ENCODE data around the gene SLC35B2. TPM values are rescaled to one million over a fixed set of nuclear protein-coding genes. Genes with fewer than 3 reads are reported as not detected.

The SLC35B2 gene
- total RNA-seq, 2 experiments from 2014 or later = 6.4 to 7.0 TPM

- no peak overlapping the region for H3K27ac Mint-ChIP-seq
- no peaks in the 10 kb centered on the region for H3K27me3 Mint-ChIP-seq
- H3K9me3 ChIP-seq (ENCODE audit: control insufficient read depth in 1 of 2, insufficient read depth in 1 of 2, low read length in 2 of 2) = no peaks in the 10 kb centered on the region
- DNase-seq (no peak), ATAC-seq (ENCODE audit: poor library complexity) (no peak)
- TF ChIP-seq CTCF (IDR thresholded peaks at IDR 0.05) = no peak
- ChIA-PET POLR2A (interaction anchor here (1.0 to 4.4 kb wide), 2 partner anchors 11 to 20 kb away, joined by 3 to 65 read pairs; partner anchors contain the start of gene HSP90AB1), CTCF (interaction anchor here (0.7 to 1.5 kb wide), 2 partner anchors 21 to 77 kb away, joined by 3 read pairs; partner anchors contain the start of genes AARS2 and SLC35B2)
- intact Hi-C loops (cut with DNase I, micrococcal nuclease) = loop anchor here (2.0 to 5.0 kb wide), 2 partner anchors 13 to 139 kb away; partner anchors contain the start of gene SLC29A1 (in 1 of the 2)
- no peaks in the 10 kb centered on the region for H3K9me3 Mint-ChIP-seq
- H3K27me3 ChIP-seq (ENCODE audit: control insufficient read depth in 1 of 2, insufficient read depth in 2 of 2, low read length in 2 of 2) = no peaks in the 10 kb centered on the region
- peaks cover 18% of the 10 kb centered on the region for H3K4me1 ChIP-seq (ENCODE audit: insufficient read depth, low read length)
- H3K36me3 ChIP-seq (ENCODE audit: insufficient read depth, low read length) = no peaks in the 10 kb centered on the region
- peaks cover 8% of the 10 kb centered on the region for H3K4me1 Mint-ChIP-seq (ENCODE audit: low read depth)
- peak overlapping the region; percentile 30 for H3K4me3 Mint-ChIP-seq
- H3K36me3 Mint-ChIP-seq (ENCODE audit: low read depth) = no peaks in the 10 kb centered on the region
- no peak overlapping the region for H3K27ac ChIP-seq (ENCODE audit: low read depth in 1 of 2, low read length in 2 of 2)
- H3K4me3 ChIP-seq (ENCODE audit: low read length) = no peak overlapping the region
Measured at GRCh38 chr6:44235891-44236516, 21.3 kb downstream of the SLC35B2 start.

- H3K4me3 Mint-ChIP-seq = no peak overlapping the region
- Histone ChIP-seq H3K9me3 (ENCODE audit: control insufficient read depth in 1 of 2, insufficient read depth in 1 of 2, low read length in 2 of 2) (no peaks in the 10 kb centered on the region), H3K27me3 (ENCODE audit: control insufficient read depth in 1 of 2, insufficient read depth in 2 of 2, low read length in 2 of 2) (no peaks in the 10 kb centered on the region), H3K36me3 (ENCODE audit: insufficient read depth, low read length) (no peaks in the 10 kb centered on the region), H3K4me3 (ENCODE audit: low read length) (no peak overlapping the region), H3K4me1 (ENCODE audit: insufficient read depth, low read length) (peaks cover 18% of the 10 kb centered on the region), H3K27ac (ENCODE audit: low read depth in 1 of 2, low read length in 2 of 2) (no peak overlapping the region)
- no peak for TF ChIP-seq CTCF (IDR thresholded peaks at IDR 0.05)
- intact Hi-C loops (cut with DNase I, micrococcal nuclease) = loop anchor here in 1 of 2 experiments (5.0 kb wide), 1 partner anchor 138 kb away; no protein-coding TSS in a partner anchor
- H3K4me1 Mint-ChIP-seq (ENCODE audit: low read depth) = peaks cover 8% of the 10 kb centered on the region
- no peak overlapping the region for H3K27ac Mint-ChIP-seq
- no peaks in the 10 kb centered on the region for H3K9me3 Mint-ChIP-seq
- no peaks in the 10 kb centered on the region for H3K27me3 Mint-ChIP-seq
- no peaks in the 10 kb centered on the region for H3K36me3 Mint-ChIP-seq (ENCODE audit: low read depth)
- ATAC-seq (ENCODE audit: poor library complexity) (no peak), DNase-seq (no peak)
- ChIA-PET CTCF (interaction anchor here (1.0 to 1.5 kb wide), 2 partner anchors 12 to 78 kb away, joined by 3 to 4 read pairs; partner anchors contain the start of genes AARS2 and SLC29A1), POLR2A (interaction anchor here (4.4 kb wide), 1 partner anchor 11 kb away, joined by 65 read pairs; the partner anchor contains the start of gene HSP90AB1)
Measured at GRCh38 chr6:44235269-44235668, 22.1 kb downstream of the SLC35B2 start.

- H3K9me3 Mint-ChIP-seq = no peaks in the 10 kb centered on the region
- peaks cover 8% of the 10 kb centered on the region for H3K4me1 Mint-ChIP-seq (ENCODE audit: low read depth)
- TF ChIP-seq CTCF (IDR thresholded peaks at IDR 0.05) = peak; percentile 22
- no peaks in the 10 kb centered on the region for H3K36me3 Mint-ChIP-seq (ENCODE audit: low read depth)
- Histone ChIP-seq H3K27me3 (ENCODE audit: control insufficient read depth in 1 of 2, insufficient read depth in 2 of 2, low read length in 2 of 2) (no peaks in the 10 kb centered on the region), H3K27ac (ENCODE audit: low read depth in 1 of 2, low read length in 2 of 2) (no peak overlapping the region), H3K9me3 (ENCODE audit: control insufficient read depth in 1 of 2, insufficient read depth in 1 of 2, low read length in 2 of 2) (no peaks in the 10 kb centered on the region), H3K36me3 (ENCODE audit: insufficient read depth, low read length) (no peaks in the 10 kb centered on the region), H3K4me3 (ENCODE audit: low read length) (no peak overlapping the region), H3K4me1 (ENCODE audit: insufficient read depth, low read length) (peaks cover 18% of the 10 kb centered on the region)
- H3K27ac Mint-ChIP-seq = no peak overlapping the region
- no peaks in the 10 kb centered on the region for H3K27me3 Mint-ChIP-seq
- no peak for ATAC-seq (ENCODE audit: poor library complexity)
- no peak for DNase-seq
- POLR2A ChIA-PET = interaction anchor here (4.4 kb wide), 1 partner anchor 12 kb away, joined by 65 read pairs; the partner anchor contains the start of gene HSP90AB1
- H3K4me3 Mint-ChIP-seq = no peak overlapping the region
- CTCF ChIA-PET = interaction anchor here (1.0 to 1.5 kb wide), 2 partner anchors 11 to 79 kb away, joined by 3 to 4 read pairs; partner anchors contain the start of genes AARS2 and SLC29A1
- intact Hi-C loops (cut with DNase I, micrococcal nuclease) = loop anchor here in 1 of 2 experiments (5.0 kb wide), 1 partner anchor 137 kb away; no protein-coding TSS in a partner anchor
Measured at GRCh38 chr6:44234101-44235025, 23.0 kb downstream of the SLC35B2 start.
